Neutrophil (primary cell): ENCODE measurements around the gene ITM2C.

Source experiments
- H3K27ac ChIP-seq: fragments of 200-600 bp; sonication (generic); 2 replicates; pipeline ENCODE4 v1.5.1; 2016; ENCODE audit warnings: mild to moderate bottlenecking, moderate library complexity
- H3K27me3 ChIP-seq: fragments of 200-600 bp; sonication (generic); 2 replicates; pipeline ENCODE4 v1.6.0; 2016; ENCODE audit warnings: mild to moderate bottlenecking
- H3K36me3 ChIP-seq: fragments of 200-600 bp; sonication (generic); 2 replicates; pipeline ENCODE4 v1.5.1; 2017
- H3K4me1 ChIP-seq, 2 experiments: fragments of 200-600 bp in 1 of 2; sonication (generic) in 1 of 2; 1 replicate in 1 of 2; 2 replicates in 1 of 2; pipeline versions ENCODE4 v1.5.1 to v1.6.1; 2013 to 2016; ENCODE audit warnings: low read depth in 1 of 2, low read length in 1 of 2, mild to moderate bottlenecking in 1 of 2, moderate library complexity in 1 of 2; ENCODE audit not compliant: control insufficient read depth in 1 of 2, insufficient read depth in 1 of 2
- H3K4me3 ChIP-seq, 2 experiments: fragments of 200-600 bp in 1 of 2; sonication (generic) in 1 of 2; 1 replicate in 1 of 2; 2 replicates in 1 of 2; pipeline ENCODE4 v1.5.1; 2013 to 2016; ENCODE audit warnings: low read depth in 1 of 2, low read length in 1 of 2, mild to moderate bottlenecking in 1 of 2, moderate library complexity in 1 of 2
- H3K9me3 ChIP-seq: fragments of 200-600 bp; sonication (generic); 2 replicates; pipeline ENCODE4 v1.5.1; 2016
- CTCF ChIP-seq: fragments of 200-600 bp; sonication (generic); IDR thresholded peaks from 2 replicates; pipeline ENCODE4 v1.5.1; 2016; ENCODE audit warnings: antibody characterized with exemption

The ITM2C gene

DNA sequence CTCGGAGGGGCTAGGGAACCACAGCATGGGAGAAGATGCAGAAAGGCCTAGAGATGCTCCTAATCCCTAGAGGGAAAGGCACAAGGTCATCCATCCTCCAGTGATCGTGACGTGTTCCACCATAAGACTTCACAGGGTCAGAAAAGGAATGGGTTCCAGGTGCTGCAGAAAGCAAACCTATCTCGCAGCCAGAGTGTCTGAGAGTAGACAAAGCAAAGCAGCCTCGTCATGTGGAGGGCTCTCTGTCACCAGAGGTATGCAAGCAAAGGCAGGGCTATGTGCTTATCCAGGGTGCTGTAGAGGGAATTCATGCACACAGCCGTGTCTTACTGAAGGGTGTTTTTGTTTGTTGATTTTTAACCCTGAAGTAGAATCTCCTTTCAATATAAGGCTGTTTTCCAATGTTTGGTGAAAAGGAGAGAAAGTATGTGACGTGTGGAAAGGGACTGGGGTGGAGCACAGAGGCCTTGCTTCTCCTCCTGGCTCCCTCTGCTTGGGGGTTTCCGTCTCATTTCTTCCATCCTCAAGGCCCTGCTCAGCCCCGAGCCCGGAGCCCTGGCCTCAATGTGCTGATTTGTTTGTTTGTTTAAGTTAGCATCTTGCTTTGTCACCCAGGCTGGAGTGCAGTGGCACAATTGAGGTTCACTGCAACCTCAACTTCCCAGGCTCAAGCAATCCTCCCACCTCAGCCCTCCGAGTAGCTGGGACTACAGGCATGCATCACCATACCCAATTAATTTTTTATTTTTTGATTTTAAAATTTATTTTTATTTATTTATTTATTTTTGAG, 57.3 kb downstream of the ITM2C start:
- Histone ChIP-seq H3K4me1 (peaks cover 10 to 11% of the 10 kb centered on the region in 2 experiments), H3K27me3 (peaks cover 17% of the 10 kb centered on the region), H3K4me3 (no peak overlapping the region), H3K9me3 (no peaks in the 10 kb centered on the region), H3K27ac (no peak overlapping the region), H3K36me3 (no peaks in the 10 kb centered on the region)
- TF ChIP-seq CTCF, result no peak

- no peak for TF ChIP-seq CTCF
- Histone ChIP-seq H3K36me3 (no peaks in the 10 kb centered on the region), H3K4me3 (no peak overlapping the region), H3K4me1 (peaks cover 10 to 11% of the 10 kb centered on the region in 2 experiments), H3K27me3 (peaks cover 17% of the 10 kb centered on the region), H3K27ac (no peak overlapping the region), H3K9me3 (no peaks in the 10 kb centered on the region)
Measured at GRCh38 chr2:230922951-230923717, 58.4 kb downstream of the ITM2C start.

DNA sequence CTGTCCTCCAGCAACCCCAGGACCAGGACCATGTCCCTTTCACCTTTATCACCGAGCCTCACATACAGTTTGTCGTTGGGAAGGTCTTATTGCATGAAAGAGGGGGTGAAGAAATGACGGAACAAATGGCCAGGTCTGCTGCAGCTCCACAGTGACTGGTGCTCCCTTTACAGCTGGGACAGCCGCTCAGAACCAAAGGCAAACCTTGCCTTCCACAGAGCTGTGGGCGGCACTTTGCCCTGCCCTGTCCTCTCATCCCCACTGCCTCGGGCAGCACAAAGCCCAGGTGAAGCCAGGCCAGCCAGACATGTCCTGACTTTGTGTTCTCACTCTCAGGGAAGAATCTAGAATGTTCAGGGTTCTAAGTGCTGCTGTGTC, 59.3 kb downstream of the ITM2C start:
- H3K27ac ChIP-seq, result no peak overlapping the region
- no peak overlapping the region for H3K4me3 ChIP-seq
- TF ChIP-seq CTCF, result no peak

DNA sequence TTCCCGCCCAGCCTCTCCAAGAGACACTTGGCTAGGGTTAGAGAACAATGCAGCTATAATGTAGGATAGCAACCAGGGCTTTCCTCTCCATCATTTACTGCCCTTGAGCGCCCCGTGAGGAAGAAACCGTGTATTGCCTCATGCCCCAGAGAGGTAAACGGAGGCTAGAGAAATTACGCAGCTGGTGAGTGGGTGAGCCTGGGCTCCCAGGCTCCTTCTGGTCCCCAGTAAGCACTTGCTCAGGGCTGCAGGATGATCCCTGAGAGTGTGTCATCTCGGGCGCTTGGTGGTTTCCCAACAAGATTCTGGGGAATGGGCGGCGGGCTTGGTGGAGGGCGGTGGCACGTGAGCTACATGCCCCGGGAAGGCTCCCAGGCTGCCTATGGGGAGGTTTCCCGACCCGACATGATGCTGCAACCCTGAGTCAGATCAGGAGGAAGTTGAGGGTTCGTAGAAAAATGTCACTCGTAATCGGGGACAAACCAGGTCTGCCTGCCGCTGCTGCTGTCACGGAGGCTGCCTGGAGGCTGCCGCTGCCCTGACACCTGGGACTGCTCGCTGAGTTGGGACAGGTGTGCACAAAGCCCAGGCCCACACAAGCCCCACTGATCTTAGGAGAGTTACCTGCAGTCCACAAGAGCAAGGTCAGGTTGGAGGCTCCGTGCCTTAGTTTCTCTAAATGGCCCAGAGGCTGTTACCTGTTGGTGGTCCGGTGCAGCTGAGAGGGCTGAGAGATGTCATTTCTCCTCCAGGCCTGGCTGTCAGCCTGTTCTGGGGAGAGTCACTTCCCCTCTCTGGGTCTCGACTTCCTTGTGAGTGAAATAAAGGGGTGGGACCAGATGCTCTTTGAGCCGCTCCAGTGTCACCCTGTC, 60.0 kb downstream of the ITM2C start, which contains the start of gene GPR55:
Gene GPR55, minus strand, starts transcription at position 773 of the 872 bp plus-strand sequence. CDS start 14,280 bp downstream, outside the sequence.
- H3K27ac ChIP-seq, result no peak within 1 kb of the TSS
- H3K4me3 ChIP-seq, result no peak within 1 kb of the TSS
- H3K9me3 ChIP-seq, result no peaks in the 10 kb centered on the region
- H3K27me3 ChIP-seq, result peaks cover 11% of the 10 kb centered on the region
- TF ChIP-seq CTCF, result no peak
- H3K4me1 ChIP-seq, result peaks cover 10 to 11% of the 10 kb centered on the region in 2 experiments
- no peaks in the 10 kb centered on the region for H3K36me3 ChIP-seq

More for the DNA sequence above, 59.3 kb downstream of the ITM2C start:
- Histone ChIP-seq H3K4me1 (peaks cover 10 to 11% of the 10 kb centered on the region in 2 experiments), H3K9me3 (no peaks in the 10 kb centered on the region), H3K36me3 (no peaks in the 10 kb centered on the region), H3K27me3 (peaks cover 11% of the 10 kb centered on the region)

- no peaks in the 10 kb centered on the region for H3K9me3 ChIP-seq
- TF ChIP-seq CTCF, result no peak
- H3K27ac ChIP-seq, result no peak overlapping the region
- peaks cover 10 to 11% of the 10 kb centered on the region in 2 experiments for H3K4me1 ChIP-seq
- no peak overlapping the region for H3K4me3 ChIP-seq
- no peaks in the 10 kb centered on the region for H3K36me3 ChIP-seq
- peaks cover 11% of the 10 kb centered on the region for H3K27me3 ChIP-seq
Measured at GRCh38 chr2:230925443-230925878, 60.7 kb downstream of the ITM2C start.
